ENCODE data around the gene MDM1. TPM values are rescaled to one million over a fixed set of nuclear protein-coding genes. Genes with fewer than 3 reads are reported as not detected.

MDM1 gene
- total and polyA plus RNA-seq, 2 of the 13 experiments (the other 11 are each of a cell fraction or from before 2014, with no cell fraction given): 4.6 to 15.2 TPM

- no peak for TF ChIP-seq TERF1 (CRISPR knock-in tag; IDR thresholded peaks at IDR 0.05)
- TF ChIP-seq TARDBP (CRISPR knock-in tag; IDR thresholded peaks at IDR 0.05): no peak
- TF ChIP-seq SNAPC5 (CRISPR knock-in tag; IDR thresholded peaks at IDR 0.05; ENCODE audit: borderline replicate concordance): no peak
- no peak for TF ChIP-seq SUZ12 (IDR thresholded peaks at IDR 0.05; ENCODE audit: low read depth, low read length)
- TF ChIP-seq AHR (CRISPR knock-in tag; IDR thresholded peaks at IDR 0.05): no peak
- TF ChIP-seq PCBP2 (optimal IDR thresholded peaks at IDR 0.05; ENCODE audit: low read depth, low read length, poor library complexity, severe bottlenecking): no peak
- 0 out of 2 replicates have a peak, but pooled peaks have one; percentile 54 for TF ChIP-seq ZNF776 (CRISPR knock-in tag; IDR thresholded peaks at IDR 0.05)
- TF ChIP-seq SATB2 (CRISPR knock-in tag; IDR thresholded peaks at IDR 0.05): no peak
- TF ChIP-seq AGO1 (IDR thresholded peaks at IDR 0.05; ENCODE audit: low read depth, low read length, poor library complexity, severe bottlenecking): no peak
- no peak for TF ChIP-seq SKI (IDR thresholded peaks at IDR 0.05; ENCODE audit: partially characterized antibody)
- TF ChIP-seq FOXM1 (CRISPR knock-in tag; IDR thresholded peaks at IDR 0.05): no peak
- peak; percentile 48; the same call in 1 of the 2 replicates for TF ChIP-seq KDM2A (CRISPR knock-in tag; IDR thresholded peaks at IDR 0.05; ENCODE audit: borderline replicate concordance, low read depth)
- TF ChIP-seq ZBTB26 (CRISPR knock-in tag; IDR thresholded peaks at IDR 0.05; ENCODE audit: borderline replicate concordance): no peak
- TF ChIP-seq RARG (CRISPR knock-in tag; IDR thresholded peaks at IDR 0.05; ENCODE audit: low read depth): no peak
- peak; percentile 21; the same call in 1 of the 2 replicates for TF ChIP-seq DMAP1 (CRISPR knock-in tag; IDR thresholded peaks at IDR 0.05)
- TF ChIP-seq PITX1 (CRISPR knock-in tag; IDR thresholded peaks at IDR 0.05): peak; percentile 20; the same call in 1 of the 2 replicates
- no peak for TF ChIP-seq CHD2 (IDR thresholded peaks at IDR 0.05; ENCODE audit: low read depth, low read length)
- no peak for TF ChIP-seq AKNA (CRISPR knock-in tag; IDR thresholded peaks at IDR 0.05; ENCODE audit: borderline replicate concordance)
- no peak for TF ChIP-seq E2F5 (CRISPR knock-in tag; conservative IDR thresholded peaks at IDR 0.05)
- peak; percentile 70 for TF ChIP-seq ASH2L (IDR thresholded peaks at IDR 0.05; ENCODE audit: insufficient read length, low read depth, low read length)
- no peak for TF ChIP-seq ELF3 (CRISPR knock-in tag; IDR thresholded peaks at IDR 0.05)
Measured at GRCh38 chr12:68331869-68332727, at the start of gene MDM1 (continued).
